GM12872 (cell line): ENCODE measurements around the gene SMYD2.

Experiments
- CTCF ChIP-seq: IDR thresholded peaks from 3 replicates; pipeline ENCODE4 v1.5.1; 2011; ENCODE audit warnings: low read depth, mild to moderate bottlenecking, low read length, moderate library complexity; ENCODE audit not compliant: insufficient read depth

Gene SMYD2

GRCh38 chr1:214372092-214372491 lies 91.1 kb downstream of the SMYD2 start:
- no peak for TF ChIP-seq CTCF

- no peak for TF ChIP-seq CTCF
Observed at GRCh38 chr1:214377485-214377884, 96.5 kb downstream of the SMYD2 start.

GRCh38 chr1:214377886-214378285 lies 96.9 kb downstream of the SMYD2 start:
- TF ChIP-seq CTCF, result no peak

- no peak for TF ChIP-seq CTCF
Observed at GRCh38 chr1:214378492-214378891, 97.5 kb downstream of the SMYD2 start.

- TF ChIP-seq CTCF, result no peak
Observed at GRCh38 chr1:214379236-214379970, 98.4 kb downstream of the SMYD2 start.

GRCh38 chr1:214380396-214380795 lies 99.4 kb downstream of the SMYD2 start:
- no peak for TF ChIP-seq CTCF

- TF ChIP-seq CTCF, result no peak
Observed at GRCh38 chr1:214380986-214381695, 100.2 kb downstream of the SMYD2 start.
